Measurements from ENCODE around the gene BSPRY. TPM values are rescaled to one million over a fixed set of nuclear protein-coding genes. Genes with fewer than 3 reads are reported as not detected.

BSPRY gene
- total RNA-seq, 4 donors from 2014 or later = 0.40 to 1.9 TPM; not detected in 2

GRCh38 chr9:113369855-113370140 is 20.5 kb downstream of the BSPRY start:
- H3K27ac ChIP-seq = no peak overlapping the region
- H3K4me1 ChIP-seq = no peaks in the 10 kb centered on the region
- TF ChIP-seq CTCF (IDR thresholded peaks at IDR 0.05) (no peak), POLR2A (IDR thresholded peaks at IDR 0.05) (no peak)
- H3K36me3 ChIP-seq = no peaks in the 10 kb centered on the region
- no peaks in the 10 kb centered on the region for H3K27me3 ChIP-seq
- H3K9me3 ChIP-seq = no peaks in the 10 kb centered on the region
- H3K4me3 ChIP-seq = no peak overlapping the region
- intact Hi-C loops (cut with DNase I; ENCODE audit: low total_unique reads) = no loop called here
- no peak for DNase-seq

GRCh38 chr9:113370806-113371325 is 21.5 kb downstream of the BSPRY start:
- H3K27ac ChIP-seq = no peak overlapping the region
- H3K36me3 ChIP-seq = no peaks in the 10 kb centered on the region
- H3K4me1 ChIP-seq = peaks cover 0 to 5% of the 10 kb centered on the region in 2 donors
- intact Hi-C loops (cut with DNase I; ENCODE audit: low total_unique reads) = no loop called here
- H3K27me3 ChIP-seq = no peaks in the 10 kb centered on the region
- no peak for TF ChIP-seq POLR2A (IDR thresholded peaks at IDR 0.05)
- no peak for TF ChIP-seq CTCF (IDR thresholded peaks at IDR 0.05)
- no peak for DNase-seq
- no peak overlapping the region for H3K4me3 ChIP-seq
- no peaks in the 10 kb centered on the region for H3K9me3 ChIP-seq

- no peak for DNase-seq
- H3K9me3 ChIP-seq = no peaks in the 10 kb centered on the region
- intact Hi-C loops (cut with DNase I; ENCODE audit: low total_unique reads) = no loop called here
- no peak overlapping the region for H3K4me3 ChIP-seq
- no peak overlapping the region for H3K27ac ChIP-seq
- peaks cover 0 to 5% of the 10 kb centered on the region in 2 donors for H3K4me1 ChIP-seq
- H3K36me3 ChIP-seq = no peaks in the 10 kb centered on the region
- no peaks in the 10 kb centered on the region for H3K27me3 ChIP-seq
- TF ChIP-seq POLR2A (IDR thresholded peaks at IDR 0.05) (no peak), CTCF (IDR thresholded peaks at IDR 0.05) (no peak)
Measured at GRCh38 chr9:113372059-113372458, 22.7 kb downstream of the BSPRY start.

GRCh38 chr9:113373256-113373655 is 23.9 kb downstream of the BSPRY start:
- TF ChIP-seq CTCF (IDR thresholded peaks at IDR 0.05) = no peak
- no peak for TF ChIP-seq POLR2A (IDR thresholded peaks at IDR 0.05)
- Histone ChIP-seq H3K4me3 (no peak overlapping the region), H3K27ac (no peak overlapping the region), H3K36me3 (no peaks in the 10 kb centered on the region), H3K4me1 (peaks cover 0 to 5% of the 10 kb centered on the region in 2 donors), H3K9me3 (no peaks in the 10 kb centered on the region), H3K27me3 (no peaks in the 10 kb centered on the region)
- no peak for DNase-seq
- intact Hi-C loops (cut with DNase I; ENCODE audit: low total_unique reads) = no loop called here

- no peak for TF ChIP-seq CTCF (IDR thresholded peaks at IDR 0.05)
- TF ChIP-seq POLR2A (IDR thresholded peaks at IDR 0.05) = no peak
- Histone ChIP-seq H3K36me3 (no peaks in the 10 kb centered on the region), H3K4me1 (peaks cover 0 to 5% of the 10 kb centered on the region in 2 donors), H3K4me3 (no peak overlapping the region), H3K9me3 (no peaks in the 10 kb centered on the region), H3K27me3 (no peaks in the 10 kb centered on the region), H3K27ac (no peak overlapping the region)
- intact Hi-C loops (cut with DNase I; ENCODE audit: low total_unique reads) = no loop called here
- no peak for DNase-seq
Measured at GRCh38 chr9:113373676-113374392, 24.5 kb downstream of the BSPRY start.

All from uterus (tissue), 4 donors.